Small intestine (tissue), 7 donors: ENCODE results near the gene ZNF331. TPM values are rescaled to one million over a fixed set of nuclear protein-coding genes. Genes with fewer than 3 reads are reported as not detected.

Source experiments
- DNase-seq, 2 donors: peaks; one replicate each; pipeline versions ENCODE4 v3.0.0 to v3.0.0-alpha.2; 2013
- FAIRE-seq: peaks from 2 replicates; lab custom pipeline; 2012; peaks lifted over from hg19 to GRCh38; lab: Jason Lieb, UNC
- H3K27ac ChIP-seq, 3 donors: one replicate each; pipeline ENCODE4 v1.5.1; 2013; ENCODE audit warnings: low read length in 2 of 3, mild to moderate bottlenecking in 2 of 3, control low read depth in 1 of 3, inconsistent platforms in 1 of 3, low read depth in 1 of 3, moderate library complexity in 1 of 3
- H3K27me3 ChIP-seq, 3 donors: one replicate each; pipeline ENCODE4 v1.6.1; 2013; ENCODE audit warnings: low read length in 3 of 3, inconsistent platforms in 1 of 3; ENCODE audit not compliant: control insufficient read depth in 3 of 3, insufficient read depth in 3 of 3
- H3K36me3 ChIP-seq, 3 donors: one replicate each; pipeline ENCODE4 v1.6.1; 2013; ENCODE audit warnings: low read length in 3 of 3, inconsistent platforms in 1 of 3, low read depth in 1 of 3, mild to moderate bottlenecking in 1 of 3, moderate library complexity in 1 of 3; ENCODE audit not compliant: control insufficient read depth in 3 of 3, insufficient read depth in 2 of 3
- H3K4me1 ChIP-seq, 3 donors: one replicate each; pipeline ENCODE4 v1.6.1; 2013; ENCODE audit warnings: low read length in 2 of 3, inconsistent platforms in 1 of 3, low read depth in 1 of 3, mild to moderate bottlenecking in 1 of 3, moderate library complexity in 1 of 3; ENCODE audit not compliant: control insufficient read depth in 3 of 3, insufficient read depth in 2 of 3
- H3K4me3 ChIP-seq, 3 donors: one replicate each; pipeline ENCODE4 v1.5.1; 2013; ENCODE audit warnings: low read length in 3 of 3, control low read depth in 1 of 3, inconsistent platforms in 1 of 3, low read depth in 1 of 3, mild to moderate bottlenecking in 1 of 3, moderate library complexity in 1 of 3
- H3K9me3 ChIP-seq, 2 donors: one replicate each; pipeline ENCODE4 v1.6.1; 2013; ENCODE audit warnings: low read depth in 1 of 2, low read length in 1 of 2; ENCODE audit not compliant: control insufficient read depth in 2 of 2, insufficient read depth in 1 of 2
- WGBS, 3 donors: extraction: QIAGEN DNeasy Blood & Tissue Kit; methylation state at CpG; one replicate each; pipeline ENCODE4 v1.1.7; 2013; 5-methylcytosine and 5-hydroxymethylcytosine counted together
- polyA plus RNA-seq, 4 donors: library from polyadenylated mRNA; stranded (reverse) in 3 of 4; unstranded in 1 of 4; fragments of 200-250 nt in 3 of 4; fragments of 120-200 nt in 1 of 4; gene quantifications; one replicate each; pipeline versions ENCODE4 v1.2.1 to v1.2.3, GENCODE V29; 2013
- donor health status: healthy with polysubstance abuse.
- donor health status: control.
- donor health status: control.
- donor health status: Bipolar disorder and iron deficiency.
- donor health status: healthy.

ZNF331 gene
- polyA plus RNA-seq, 4 donors, result 2.2 to 18.5 (median 4.7) TPM

DNA sequence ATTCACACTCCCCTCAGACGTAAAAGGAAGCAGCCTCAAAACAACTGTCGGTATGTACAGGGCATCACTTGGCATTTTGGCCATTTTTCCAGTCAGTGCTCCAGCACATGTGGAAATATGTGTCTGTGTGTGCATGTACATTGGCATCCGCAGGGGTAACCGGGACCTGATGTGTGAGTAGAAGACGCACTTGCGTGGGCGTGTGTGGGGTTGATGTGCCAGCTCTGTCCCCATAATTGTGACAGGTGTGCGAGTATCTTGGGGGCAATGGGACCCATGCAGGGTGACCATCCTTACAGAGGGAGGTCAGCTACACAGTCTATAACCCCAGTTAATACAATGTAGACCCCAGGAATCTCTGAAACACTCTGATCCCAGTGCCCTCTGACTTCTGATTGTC, 7.3 kb upstream of the ZNF331 start:
- no peaks in the 10 kb centered on the region for H3K9me3 ChIP-seq
- no peak overlapping the region for H3K27ac ChIP-seq
- H3K36me3 ChIP-seq, result no peaks in the 10 kb centered on the region
- H3K4me3 ChIP-seq, result no peak overlapping the region
- no peak for FAIRE-seq
- no peaks in the 10 kb centered on the region for H3K27me3 ChIP-seq
- 89 to 96% (median 94%) methylated on average over 8 of the region's 8 CpGs for WGBS, 3 donors
- H3K4me1 ChIP-seq, result peaks cover 0 to 4% (median 0%) of the 10 kb centered on the region in 3 donors
- DNase-seq, result no peak

DNA sequence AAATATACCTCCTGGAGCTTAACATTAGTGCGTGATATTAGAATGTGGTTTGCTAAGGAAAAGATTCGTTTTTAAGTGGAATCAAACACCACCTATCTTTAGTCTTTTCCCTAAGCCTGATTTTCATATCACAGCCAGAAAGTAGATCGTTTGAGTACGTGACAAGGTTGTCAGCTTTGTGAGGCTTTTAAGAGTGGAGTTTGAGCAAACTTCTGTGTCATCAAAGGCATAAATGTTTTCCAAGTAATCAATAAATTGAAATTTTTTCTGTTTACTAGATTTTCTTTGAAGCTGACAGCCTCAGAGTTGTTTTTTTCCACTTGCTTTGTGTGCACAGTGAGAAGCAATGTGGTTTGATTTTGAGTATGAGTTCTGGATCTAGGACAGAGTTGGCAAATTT, 6.5 kb upstream of the ZNF331 start:
- Histone ChIP-seq H3K27ac (no peak overlapping the region), H3K4me1 (peaks cover 0 to 4% (median 0%) of the 10 kb centered on the region in 3 donors), H3K27me3 (no peaks in the 10 kb centered on the region), H3K4me3 (no peak overlapping the region), H3K9me3 (no peaks in the 10 kb centered on the region), H3K36me3 (no peaks in the 10 kb centered on the region)
- FAIRE-seq, result no peak
- DNase-seq, result no peak
- WGBS, 3 donors, result 74 to 85% (median 83%) methylated on average over 4 of the region's 4 CpGs

DNA sequence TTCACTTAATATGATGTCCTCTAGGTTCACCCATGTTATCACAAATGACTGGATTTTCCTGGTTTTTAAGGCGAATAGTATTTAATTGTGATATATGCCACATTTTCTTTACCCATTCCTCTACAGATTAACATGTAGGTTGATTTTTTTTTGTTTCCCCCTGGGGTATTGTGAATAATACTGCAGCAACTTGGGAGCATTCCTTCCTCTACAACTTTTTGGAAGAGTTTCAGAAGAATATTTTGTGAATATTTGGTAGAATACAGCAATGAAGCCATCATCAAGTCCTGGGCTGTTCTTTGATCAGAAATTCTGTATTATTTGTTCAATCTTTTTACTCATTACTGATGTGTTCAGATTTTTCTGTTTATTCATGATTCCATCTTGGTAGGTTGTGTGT, 5.6 kb upstream of the ZNF331 start:
- Histone ChIP-seq H3K9me3 (no peaks in the 10 kb centered on the region), H3K36me3 (no peaks in the 10 kb centered on the region), H3K27me3 (no peaks in the 10 kb centered on the region), H3K4me1 (peaks cover 0 to 6% (median 0%) of the 10 kb centered on the region in 3 donors), H3K4me3 (no peak overlapping the region), H3K27ac (no peak overlapping the region)
- FAIRE-seq (no peak), DNase-seq (no peak)
- WGBS, 3 donors, result 96 to 97% (median 96%) methylated on average over 1 of the region's 1 CpG

DNA sequence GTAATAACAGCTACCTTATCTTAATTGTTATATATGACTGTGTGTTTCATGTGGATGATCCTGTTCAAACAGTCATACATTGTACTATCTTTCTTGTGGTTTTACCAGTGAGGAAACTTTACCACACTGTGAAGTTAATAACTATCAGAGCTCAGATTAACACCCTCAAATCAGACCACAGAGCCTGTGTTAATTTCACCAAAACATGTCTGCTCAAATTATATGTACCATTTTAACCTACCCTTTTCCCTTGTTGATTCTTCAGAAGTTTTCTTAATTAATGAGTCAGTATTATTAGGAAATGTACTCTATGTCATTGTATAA, 1.8 kb upstream of the ZNF331 start:
- Histone ChIP-seq H3K4me1 (peaks cover 0 to 6% (median 0%) of the 10 kb centered on the region in 3 donors), H3K27ac (peak overlapping the region in 1 of 3 donors; percentile 71), H3K4me3 (no peak overlapping the region), H3K36me3 (peaks cover 0 to 2% (median 2%) of the 10 kb centered on the region in 3 donors), H3K27me3 (no peaks in the 10 kb centered on the region), H3K9me3 (no peaks in the 10 kb centered on the region)
- no peak for FAIRE-seq
- peak in 1 of 2 donors; percentile 41 for DNase-seq

DNA sequence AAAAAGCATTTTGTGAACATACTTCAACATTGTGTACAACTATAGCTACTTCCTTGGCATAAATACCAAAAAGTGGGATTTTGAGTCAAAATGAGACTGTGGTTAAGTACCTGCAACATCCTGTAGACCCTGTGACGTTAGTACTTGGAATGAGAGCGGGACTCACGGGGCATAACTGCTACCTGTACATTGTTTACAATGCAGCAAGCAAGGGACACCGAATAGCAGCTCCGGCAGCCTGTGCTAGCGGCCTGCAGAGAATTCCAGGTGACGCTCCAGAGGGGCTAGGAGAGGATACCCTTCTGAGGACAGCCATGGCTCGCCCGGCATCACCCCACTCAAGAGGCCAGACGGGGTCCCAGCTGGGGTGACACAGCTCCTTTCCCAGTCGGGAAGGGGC, 824 bp upstream of the ZNF331 start:
- no peaks in the 10 kb centered on the region for H3K9me3 ChIP-seq
- H3K27me3 ChIP-seq, result no peaks in the 10 kb centered on the region
- WGBS, 3 donors, result 48 to 54% (median 50%) methylated on average over 11 of the region's 11 CpGs
- no peak for FAIRE-seq
- H3K4me1 ChIP-seq, result peaks cover 0 to 6% (median 0%) of the 10 kb centered on the region in 3 donors
- peak overlapping the region in 2 of 3 donors; percentile 87 to 91 for H3K27ac ChIP-seq
- peaks cover 0 to 2% (median 2%) of the 10 kb centered on the region in 3 donors for H3K36me3 ChIP-seq
- DNase-seq, result no peak
- H3K4me3 ChIP-seq, result peak overlapping the region; percentile 2 to 83 (median 62)

DNA sequence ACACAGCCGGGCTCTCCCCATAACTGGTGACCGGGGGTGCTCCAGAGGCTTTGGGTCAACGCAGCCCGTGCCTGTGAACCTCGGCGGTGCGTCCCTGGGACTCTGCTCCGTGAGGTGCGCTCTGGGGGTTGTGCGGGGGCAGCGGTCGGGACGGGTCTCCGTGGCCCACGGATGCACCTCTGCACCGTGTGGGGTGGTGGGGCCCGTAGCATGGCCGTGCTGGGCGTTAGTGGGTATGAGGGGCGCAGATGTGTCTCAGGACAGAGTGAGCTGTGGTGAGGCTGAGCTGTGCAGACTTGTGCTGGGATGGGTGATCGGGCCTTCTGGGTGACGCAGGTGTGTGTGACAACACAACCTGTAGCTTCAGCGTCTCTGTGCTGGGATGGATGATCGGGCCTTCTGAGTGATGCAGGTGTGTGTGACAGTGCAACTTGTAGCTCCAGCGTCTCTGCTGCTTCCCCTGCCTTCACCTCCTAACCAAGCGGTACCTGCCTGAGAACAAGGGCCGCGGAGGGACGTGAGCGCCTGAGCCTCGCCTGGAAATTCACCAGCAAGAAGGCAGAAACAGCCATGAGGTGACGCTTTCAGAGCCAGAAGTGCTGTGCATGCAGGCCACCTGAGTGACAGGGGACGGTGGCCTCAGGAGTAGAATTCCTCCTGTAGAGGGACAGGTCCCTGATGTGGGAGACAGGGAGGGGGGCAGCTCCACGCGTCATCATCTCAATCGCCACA, 599 bp downstream of the ZNF331 start:
- no peak for FAIRE-seq
- WGBS, 3 donors, result 54 to 58% (median 56%) methylated on average over 32 to 36 of the region's 36 CpGs
- H3K4me3 ChIP-seq, result peak overlapping the region; percentile 54 to 83 (median 62)
- peaks cover 0 to 6% (median 0%) of the 10 kb centered on the region in 3 donors for H3K4me1 ChIP-seq
- H3K27ac ChIP-seq, result peak overlapping the region; percentile 50 to 91 (median 87)
- H3K36me3 ChIP-seq, result peaks cover 0 to 2% (median 2%) of the 10 kb centered on the region in 3 donors
- no peaks in the 10 kb centered on the region for H3K9me3 ChIP-seq
- DNase-seq, result peak in 1 of 2 donors; percentile 21
- H3K27me3 ChIP-seq, result no peaks in the 10 kb centered on the region

DNA sequence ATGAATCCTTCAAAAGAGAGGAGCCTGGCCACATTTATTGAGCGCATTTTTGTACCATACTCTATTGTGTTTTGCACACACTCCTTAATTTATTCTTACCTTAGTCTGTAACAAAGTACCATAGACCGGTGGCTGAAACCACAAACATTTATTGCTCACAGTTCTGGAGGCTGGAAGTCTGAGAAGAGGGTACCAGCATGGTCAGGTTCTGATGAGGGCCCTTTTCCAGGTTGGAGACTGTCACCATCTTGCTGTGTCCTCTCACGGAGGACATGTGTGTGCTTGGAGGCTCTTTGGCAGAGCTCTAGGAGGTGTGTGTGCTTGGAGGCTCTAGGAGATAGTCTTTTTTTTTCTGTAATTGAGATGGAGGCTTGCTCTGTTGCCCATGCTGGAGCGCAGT, 2.1 kb downstream of the ZNF331 start:
- no peak for FAIRE-seq
- Histone ChIP-seq H3K27me3 (no peaks in the 10 kb centered on the region), H3K9me3 (no peaks in the 10 kb centered on the region), H3K27ac (no peak overlapping the region), H3K4me1 (peaks cover 0 to 4% (median 0%) of the 10 kb centered on the region in 3 donors), H3K4me3 (no peak overlapping the region), H3K36me3 (peaks cover 0 to 2% (median 2%) of the 10 kb centered on the region in 3 donors)
- no peak for DNase-seq
- WGBS, 3 donors, result 84 to 92% (median 89%) methylated on average over 4 of the region's 4 CpGs

DNA sequence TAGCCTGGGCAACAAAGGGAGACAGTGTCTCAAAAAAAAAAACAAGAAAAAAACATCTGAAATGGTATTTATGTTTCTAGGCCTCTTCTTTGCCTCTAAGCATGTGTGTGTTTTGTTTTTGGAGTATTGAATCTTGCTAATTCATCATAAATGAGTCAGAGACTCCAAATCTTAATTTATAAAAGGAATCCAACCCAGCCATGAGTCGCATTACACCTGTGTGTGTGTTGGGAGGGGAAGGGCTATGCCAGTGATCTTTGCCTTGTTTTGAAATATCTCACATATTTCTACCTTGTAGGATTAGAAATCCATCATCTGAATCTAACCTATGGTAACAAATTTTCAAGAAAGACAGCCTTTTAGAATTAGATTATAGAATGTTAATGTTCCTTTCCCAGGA, 4.0 kb downstream of the ZNF331 start:
- Histone ChIP-seq H3K9me3 (no peaks in the 10 kb centered on the region), H3K27me3 (no peaks in the 10 kb centered on the region), H3K36me3 (peaks cover 0 to 9% (median 2%) of the 10 kb centered on the region in 3 donors), H3K27ac (no peak overlapping the region), H3K4me1 (no peaks in the 10 kb centered on the region), H3K4me3 (no peak overlapping the region)
- FAIRE-seq (no peak), DNase-seq (no peak)
- 91 to 100% (median 92%) methylated on average over 1 of the region's 1 CpG for WGBS, 3 donors
